T1000 (cell line): ENCODE measurements around the gene TIFAB.

Experiments used
- DNase-seq: peaks from one replicate; lab custom pipeline; 2025; ENCODE audit warnings: mixed read lengths; lab: John Stamatoyannopoulos, UW

TIFAB gene

GRCh38 chr5:135442431-135443160 lies 9.6 kb downstream of the TIFAB start:
- DNase-seq, result no peak

- DNase-seq, result no peak
Measured at GRCh38 chr5:135441919-135442318, 10.2 kb downstream of the TIFAB start.

- DNase-seq, result no peak
Measured at GRCh38 chr5:135441350-135441831, 10.8 kb downstream of the TIFAB start.

GRCh38 chr5:135440916-135441315 lies 11.2 kb downstream of the TIFAB start:
- DNase-seq, result no peak

GRCh38 chr5:135439231-135440205 lies 12.6 kb downstream of the TIFAB start:
- DNase-seq, result no peak

- DNase-seq, result no peak
Measured at GRCh38 chr5:135438636-135439221, 13.4 kb downstream of the TIFAB start.

GRCh38 chr5:135437796-135438560 lies 14.2 kb downstream of the TIFAB start:
- peak; percentile 84 for DNase-seq

- DNase-seq, result no peak
Measured at GRCh38 chr5:135437422-135437795, 14.7 kb downstream of the TIFAB start.

- DNase-seq, result no peak
Measured at GRCh38 chr5:135436951-135437418, 15.2 kb downstream of the TIFAB start.

- no peak for DNase-seq
Measured at GRCh38 chr5:135435467-135436330, 16.5 kb downstream of the TIFAB start.

- no peak for DNase-seq
Measured at GRCh38 chr5:135434591-135435466, 17.3 kb downstream of the TIFAB start.

- no peak for DNase-seq
Measured at GRCh38 chr5:135433681-135434426, 18.3 kb downstream of the TIFAB start.

- no peak for DNase-seq
Measured at GRCh38 chr5:135432113-135432512, 20.0 kb downstream of the TIFAB start.

- no peak for DNase-seq
Measured at GRCh38 chr5:135430135-135430437, 22.1 kb downstream of the TIFAB start.

- DNase-seq, result no peak
Measured at GRCh38 chr5:135429301-135430134, 22.6 kb downstream of the TIFAB start.

- DNase-seq, result no peak
Measured at GRCh38 chr5:135428586-135428985, 23.6 kb downstream of the TIFAB start.

GRCh38 chr5:135426102-135427082 lies 25.8 kb downstream of the TIFAB start:
- DNase-seq, result no peak
